Measurements from ENCODE around the gene KRTCAP2.
"Not testable (repeated sequence)": the region's sequence is repeated elsewhere in the genome, so short reads cannot be mapped to it uniquely, and the experiment has no call there.

The KRTCAP2 gene

DNA sequence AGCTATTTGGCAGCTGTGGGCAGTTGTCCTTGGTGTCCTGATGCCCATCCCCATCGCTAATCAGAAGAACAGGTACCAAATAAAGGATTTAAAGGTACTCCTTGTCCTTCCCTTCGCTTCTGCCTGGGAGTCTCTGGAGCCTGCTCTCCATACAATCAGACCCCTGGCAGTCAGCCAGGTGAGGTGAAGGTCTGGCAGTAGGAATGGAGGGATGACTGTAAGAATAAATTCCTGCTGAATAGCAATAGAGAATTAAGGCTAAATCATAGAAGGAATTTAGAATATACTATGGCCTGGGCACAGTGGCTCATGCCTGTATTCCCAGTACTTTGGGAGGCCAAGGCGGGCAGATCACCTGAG lies 25.4 kb upstream of the KRTCAP2 start:
- no peak for DNase-seq

DNA sequence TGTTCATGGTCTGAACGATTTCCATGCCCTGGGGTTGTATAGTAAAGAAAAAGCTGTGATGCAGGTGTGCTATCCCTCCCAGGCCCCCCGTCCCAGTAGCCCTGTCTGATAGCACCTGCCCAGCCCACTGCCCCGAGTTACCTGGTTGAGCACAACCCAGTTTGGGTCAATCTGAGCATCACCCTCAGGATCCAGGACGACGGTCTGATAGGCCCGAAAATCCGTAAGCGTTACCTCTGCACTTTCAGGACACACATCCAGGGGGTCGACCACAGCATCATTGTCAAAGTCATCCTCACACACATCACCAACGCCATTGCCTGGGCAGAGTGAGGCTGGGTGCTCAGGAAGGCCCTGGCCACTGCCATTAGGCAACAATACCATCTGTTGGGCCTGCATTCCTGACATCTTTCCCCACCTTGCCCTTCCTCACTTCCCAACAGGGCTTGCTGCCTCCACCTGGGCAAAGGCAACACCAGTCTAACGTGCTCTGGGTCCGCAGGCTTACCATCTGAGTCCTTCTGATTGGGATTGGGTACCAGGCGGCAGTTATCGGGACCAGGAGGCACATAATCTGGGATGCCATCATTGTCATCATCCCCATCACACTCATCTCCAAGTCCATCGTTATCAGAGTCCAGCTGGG lies 24.9 kb upstream of the KRTCAP2 start:
- no peak for DNase-seq

DNA sequence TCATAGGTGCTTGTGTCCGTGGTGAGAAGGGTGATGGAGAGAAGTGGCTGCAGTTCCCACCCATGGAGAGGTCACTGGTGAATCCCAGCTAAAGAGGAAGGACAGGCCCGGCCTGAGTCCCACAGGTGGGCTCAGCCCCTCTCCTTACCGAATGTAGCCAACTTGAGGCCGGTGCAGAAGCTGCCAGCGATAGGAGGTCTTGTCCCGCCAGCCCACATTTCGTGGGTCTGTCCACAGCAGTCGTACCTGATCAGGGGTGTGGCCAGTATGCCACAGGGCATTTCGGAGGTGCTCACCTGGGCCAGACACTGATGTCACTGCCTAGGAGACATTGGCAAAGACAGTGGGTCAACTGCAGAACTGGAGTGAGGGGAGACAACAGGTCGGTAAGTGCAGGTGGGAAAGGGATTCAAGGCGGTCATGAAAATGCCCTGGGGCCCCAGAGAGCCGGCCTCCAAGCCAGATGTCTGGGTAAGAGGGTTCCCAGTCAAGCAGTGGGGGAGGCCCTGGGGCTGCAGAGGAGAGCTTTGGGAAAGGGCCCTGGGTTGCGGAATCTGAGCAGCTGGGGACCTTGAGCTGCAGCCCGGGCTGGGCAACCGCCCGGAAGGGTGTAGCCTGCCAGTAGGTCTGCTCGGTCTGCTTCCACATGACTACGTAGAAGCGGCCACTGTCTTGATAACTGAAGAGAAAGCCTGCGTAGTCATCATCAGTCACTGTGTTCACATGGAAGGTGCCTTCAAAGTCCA lies 24.0 kb upstream of the KRTCAP2 start:
- DNase-seq, result no peak

DNA sequence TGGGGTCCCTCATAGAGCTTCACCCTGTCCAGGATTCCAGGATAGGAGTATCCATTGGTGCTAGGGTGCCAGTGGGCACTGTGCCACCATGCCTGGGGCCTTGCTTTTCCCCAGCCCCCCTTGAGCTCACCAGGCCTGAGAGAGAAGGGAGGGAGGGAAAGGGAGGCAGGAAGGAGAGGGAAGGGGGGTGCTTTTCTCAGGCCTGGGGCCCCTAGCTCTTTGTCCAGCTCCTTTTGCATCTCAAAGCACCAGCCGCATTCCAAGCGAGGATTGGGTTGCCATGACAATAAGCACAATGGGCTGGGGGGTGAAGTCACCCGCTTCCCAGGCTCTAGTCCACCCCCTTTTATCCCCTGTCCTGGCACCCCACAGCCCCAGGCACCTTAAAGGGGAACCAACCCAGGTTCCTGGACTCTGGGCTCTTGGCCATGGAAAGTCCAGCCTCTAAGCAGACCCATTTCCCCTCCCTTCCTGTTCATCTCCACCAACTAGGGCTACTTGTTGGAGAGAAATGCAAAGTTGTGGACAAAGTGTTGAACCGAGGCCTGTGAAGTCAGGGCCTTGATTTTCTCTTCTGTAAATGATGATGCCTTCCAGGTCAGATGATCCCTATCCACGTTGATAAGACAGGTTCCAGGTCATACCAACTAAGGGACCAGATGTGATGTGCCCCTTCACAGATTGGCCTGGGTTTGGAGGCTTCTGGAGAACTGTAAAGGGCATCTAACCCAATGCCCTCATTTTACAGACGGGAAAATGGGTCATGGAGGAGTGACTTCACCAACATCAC lies 23.2 kb upstream of the KRTCAP2 start:
- DNase-seq, result no peak

DNA sequence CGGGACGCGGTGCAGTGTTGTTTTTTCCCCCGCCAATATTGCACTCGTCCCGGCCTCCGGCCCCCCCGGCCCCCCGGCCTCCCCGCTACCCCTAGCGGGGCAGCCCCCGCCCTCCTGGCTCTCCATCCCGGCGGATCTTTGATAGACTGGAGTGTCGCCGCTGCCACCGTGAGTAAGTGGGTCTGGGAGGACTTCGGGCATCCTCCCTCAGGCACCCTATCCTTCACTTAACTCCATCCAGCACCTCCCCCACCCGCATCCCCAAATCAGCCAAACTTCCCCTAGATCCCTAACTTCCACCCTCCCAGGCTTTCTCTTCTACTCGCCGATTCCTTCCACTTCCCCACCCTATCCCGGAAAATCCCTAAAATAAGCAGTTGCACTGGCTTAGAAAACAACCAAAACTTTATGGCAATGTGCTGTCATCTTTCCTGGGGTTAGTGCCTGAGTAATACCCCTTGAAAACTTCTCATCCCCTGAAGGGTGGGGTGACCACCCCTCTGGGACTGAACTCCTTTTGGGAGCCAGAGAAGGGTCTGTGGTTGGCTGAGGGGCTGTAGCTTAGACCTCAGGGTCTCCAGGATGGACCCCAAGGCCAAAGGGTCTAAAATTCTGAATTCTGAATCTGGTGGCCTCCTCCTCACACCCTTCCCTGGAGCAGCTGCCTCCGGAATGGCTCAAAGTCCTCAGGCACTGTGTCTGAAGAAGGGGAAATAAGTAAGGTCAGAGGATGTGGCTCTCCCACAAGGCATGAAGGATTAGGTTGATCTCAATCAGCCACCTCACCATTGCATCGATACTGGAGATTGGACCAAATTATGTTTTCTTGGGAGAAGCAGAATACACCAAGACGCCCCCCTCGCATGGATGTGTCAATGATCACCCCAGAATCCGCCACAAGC lies 22.3 kb upstream of the KRTCAP2 start:
- DNase-seq, result no peak

DNA sequence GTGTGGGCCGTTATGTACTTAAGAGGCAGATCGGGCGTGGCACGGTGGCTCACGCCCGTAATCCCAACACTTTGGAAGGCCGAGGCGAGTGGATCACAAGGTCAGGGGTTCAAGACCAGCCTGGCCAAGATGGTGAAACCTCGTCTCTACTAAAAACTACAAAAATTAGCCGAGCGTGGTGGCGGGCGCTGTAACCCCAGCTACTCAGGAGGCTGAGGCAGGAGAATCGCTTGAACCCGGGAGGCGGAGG lies 20.8 kb upstream of the KRTCAP2 start:
- DNase-seq, result not testable (repeated sequence)

DNA sequence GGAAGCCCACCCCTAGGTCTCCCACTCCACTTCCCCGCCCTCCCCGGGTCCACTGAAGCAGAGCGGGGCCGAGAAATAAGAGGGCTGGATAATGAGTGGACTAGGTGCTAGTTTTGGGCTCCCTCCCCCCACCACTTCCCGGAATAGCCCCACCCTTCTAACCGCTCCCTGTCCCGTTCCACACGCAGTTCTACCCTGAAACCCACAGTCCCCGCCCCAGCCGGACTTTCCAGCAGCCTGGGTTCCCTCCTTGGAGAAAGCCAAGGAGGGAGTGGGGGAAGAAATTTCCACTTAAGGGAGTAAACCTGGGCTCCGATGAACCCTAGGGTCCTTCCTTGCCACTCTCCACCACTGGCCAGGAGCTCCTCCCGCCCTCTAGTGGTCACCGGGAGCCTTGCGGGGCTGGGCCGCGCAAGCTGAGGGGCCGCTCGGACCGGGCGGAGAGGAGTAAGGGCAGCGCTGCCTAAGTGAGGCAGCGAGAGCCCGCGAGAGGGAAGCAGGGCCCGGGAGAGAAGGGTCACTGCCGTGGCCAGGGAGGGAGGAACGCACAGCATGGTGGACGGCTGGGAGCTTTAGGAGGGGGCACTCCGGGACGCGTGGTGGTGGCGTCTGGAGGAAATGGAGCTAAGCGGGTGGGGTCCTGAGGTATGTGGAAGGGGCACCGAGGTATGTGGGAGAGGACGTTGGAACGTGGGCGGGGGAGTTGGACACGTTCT lies 20.3 kb upstream of the KRTCAP2 start:
- DNase-seq, result peak; percentile 88

DNA sequence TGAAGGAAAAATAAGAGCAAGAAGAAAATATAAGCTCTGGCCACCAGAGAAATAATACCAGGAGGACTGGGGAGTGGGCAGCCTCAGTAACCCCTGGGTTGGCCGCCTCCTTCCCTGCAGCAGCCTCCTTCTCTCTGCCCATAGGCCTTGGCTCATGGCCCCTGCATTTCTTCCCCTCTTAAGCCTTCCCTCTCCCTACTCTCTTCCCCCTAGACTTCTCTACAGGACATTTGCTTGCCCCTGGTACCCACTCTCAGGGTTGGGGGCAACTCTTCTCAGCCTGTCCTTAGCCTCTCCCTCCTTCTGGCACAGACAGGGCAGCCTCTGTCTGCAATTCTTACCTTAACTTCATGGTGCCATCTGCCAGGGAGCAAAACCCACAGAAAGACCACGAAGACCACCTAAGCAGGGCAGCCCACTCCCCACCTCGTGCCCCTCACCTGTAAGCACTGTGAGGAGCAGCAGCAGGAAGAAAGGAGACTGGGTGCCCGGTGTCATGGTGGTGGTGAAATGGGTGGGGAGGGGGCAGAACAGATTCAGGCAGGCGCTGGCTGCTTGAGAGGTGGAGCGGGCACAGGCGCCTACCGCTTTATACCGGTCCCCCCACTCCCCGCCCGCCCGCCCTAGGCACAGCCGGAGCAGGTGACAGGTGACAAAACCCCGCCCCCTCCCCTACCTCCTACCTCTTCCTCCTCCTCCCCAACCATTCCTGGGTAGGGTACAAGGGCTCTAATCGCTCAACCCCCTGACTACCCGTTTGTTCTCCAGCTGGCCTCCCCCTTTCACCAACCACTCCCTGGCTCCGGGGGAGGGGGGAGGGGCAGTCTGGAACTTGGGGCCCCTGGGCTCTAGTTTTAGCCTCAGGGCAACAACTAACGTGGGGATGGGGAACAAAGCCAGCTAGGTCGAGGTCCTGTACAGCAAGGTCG lies 19.5 kb upstream of the KRTCAP2 start:
- DNase-seq, result peak; percentile 15

DNA sequence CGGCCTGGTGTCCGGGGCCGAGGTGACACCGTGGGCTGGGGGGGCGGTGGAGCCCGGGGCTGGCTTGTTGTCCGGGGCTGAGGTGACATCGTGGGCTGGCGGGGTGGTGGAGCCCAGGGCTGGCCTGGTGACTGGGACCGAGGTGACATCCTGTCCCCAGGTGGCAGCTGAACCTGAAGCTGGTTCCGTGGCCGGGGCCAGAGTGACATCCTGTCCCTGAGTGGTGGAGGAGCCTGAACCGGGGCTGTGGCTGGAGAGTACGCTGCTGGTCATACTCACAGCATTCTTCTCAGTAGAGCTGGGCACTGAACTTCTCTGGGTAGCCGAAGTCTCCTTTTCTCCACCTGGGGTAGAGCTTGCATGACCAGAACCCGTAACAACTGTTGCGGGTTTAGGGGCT lies 18.8 kb upstream of the KRTCAP2 start:
- DNase-seq, result no peak

DNA sequence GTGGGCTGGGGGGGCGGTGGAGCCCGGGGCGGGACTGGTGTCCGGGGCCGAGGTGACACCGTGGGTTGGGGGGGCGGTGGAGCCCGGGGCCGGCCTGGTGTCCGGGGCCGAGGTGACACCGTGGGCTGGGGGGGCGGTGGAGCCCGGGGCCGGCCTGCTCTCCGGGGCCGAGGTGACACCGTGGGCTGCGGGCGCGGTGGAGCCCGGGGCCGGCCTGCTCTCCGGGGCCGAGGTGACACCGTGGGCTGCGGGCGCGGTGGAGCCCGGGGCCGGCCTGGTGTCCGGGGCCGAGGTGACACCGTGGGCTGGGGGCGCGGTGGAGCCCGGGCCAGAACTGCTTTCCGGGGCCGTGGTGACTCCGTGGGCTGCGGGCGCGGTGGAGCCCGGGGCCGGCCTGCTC lies 16.8 kb upstream of the KRTCAP2 start:
- DNase-seq, result not testable (repeated sequence)

DNA sequence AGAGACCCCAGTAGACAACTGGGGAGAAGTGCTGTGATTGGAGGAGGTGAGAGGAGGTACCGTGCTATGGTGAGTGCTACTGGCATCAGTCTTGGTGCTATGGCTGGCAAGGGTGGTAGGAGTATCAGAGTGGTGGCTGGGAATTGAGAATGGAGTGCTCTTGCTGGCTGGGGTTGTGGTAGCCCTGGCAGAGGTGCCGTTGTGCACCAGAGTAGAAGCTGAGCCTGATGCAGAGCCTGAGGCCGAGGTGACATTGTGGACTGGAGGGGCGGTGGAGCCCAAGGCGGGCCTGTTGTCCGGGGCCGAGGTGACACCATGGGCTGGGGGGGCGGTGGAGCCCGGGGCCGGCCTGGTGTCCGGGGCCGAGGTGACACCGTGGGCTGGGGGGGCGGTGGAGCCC lies 15.2 kb upstream of the KRTCAP2 start:
- DNase-seq, result no peak

DNA sequence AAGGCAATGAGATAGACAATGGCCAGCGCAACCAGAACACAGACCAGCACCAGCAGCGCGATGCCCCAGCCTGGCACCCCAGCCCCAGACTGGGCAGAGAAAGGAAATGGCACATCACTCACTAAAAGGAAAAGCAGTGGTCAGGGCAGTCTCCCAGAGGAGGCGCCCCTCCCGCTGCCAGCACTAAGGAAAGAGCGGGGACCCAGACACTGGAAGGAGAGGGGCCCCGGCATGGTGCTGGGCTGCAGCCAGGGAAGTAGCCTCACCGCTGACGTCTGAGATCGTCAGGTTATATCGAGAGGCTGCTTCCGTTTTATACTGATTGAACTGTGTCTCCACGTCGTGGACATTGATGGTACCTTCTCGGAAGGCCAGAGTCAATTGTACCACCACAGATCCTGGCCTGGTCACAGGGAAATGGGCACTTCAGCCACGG lies 14.4 kb upstream of the KRTCAP2 start:
- DNase-seq, result no peak

DNA sequence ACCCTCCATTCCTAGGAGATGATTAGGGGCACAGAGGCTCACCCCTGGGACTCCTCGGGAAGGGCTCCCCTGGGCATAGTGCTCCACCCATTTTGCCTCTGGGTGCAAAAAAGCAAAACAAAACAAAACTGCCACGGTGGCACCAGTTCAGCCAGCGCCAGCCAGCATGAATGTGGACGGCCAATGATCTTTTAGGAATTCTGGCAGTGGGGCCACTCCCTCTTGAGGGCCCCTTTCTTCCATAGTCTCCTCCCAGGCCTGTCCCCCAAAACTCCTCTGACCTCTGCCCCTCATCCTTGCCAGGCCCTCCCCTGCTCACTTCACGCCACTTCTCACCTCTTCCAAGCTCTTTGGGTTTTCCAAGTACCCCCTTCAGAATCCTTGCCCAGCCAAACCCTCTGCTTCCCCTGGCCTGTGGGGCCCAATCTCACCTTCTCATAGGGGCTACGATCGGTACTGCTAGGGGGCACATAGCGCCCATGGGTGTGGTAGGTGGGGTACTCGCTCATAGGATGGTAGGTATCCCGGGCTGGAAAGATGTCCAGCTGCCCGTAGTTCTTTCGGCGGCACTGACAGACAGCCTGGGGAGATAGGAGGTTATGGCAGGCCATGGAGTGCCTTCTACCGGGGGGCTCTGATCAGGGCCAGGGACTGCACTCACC lies 13.8 kb upstream of the KRTCAP2 start:
- DNase-seq, result no peak

DNA sequence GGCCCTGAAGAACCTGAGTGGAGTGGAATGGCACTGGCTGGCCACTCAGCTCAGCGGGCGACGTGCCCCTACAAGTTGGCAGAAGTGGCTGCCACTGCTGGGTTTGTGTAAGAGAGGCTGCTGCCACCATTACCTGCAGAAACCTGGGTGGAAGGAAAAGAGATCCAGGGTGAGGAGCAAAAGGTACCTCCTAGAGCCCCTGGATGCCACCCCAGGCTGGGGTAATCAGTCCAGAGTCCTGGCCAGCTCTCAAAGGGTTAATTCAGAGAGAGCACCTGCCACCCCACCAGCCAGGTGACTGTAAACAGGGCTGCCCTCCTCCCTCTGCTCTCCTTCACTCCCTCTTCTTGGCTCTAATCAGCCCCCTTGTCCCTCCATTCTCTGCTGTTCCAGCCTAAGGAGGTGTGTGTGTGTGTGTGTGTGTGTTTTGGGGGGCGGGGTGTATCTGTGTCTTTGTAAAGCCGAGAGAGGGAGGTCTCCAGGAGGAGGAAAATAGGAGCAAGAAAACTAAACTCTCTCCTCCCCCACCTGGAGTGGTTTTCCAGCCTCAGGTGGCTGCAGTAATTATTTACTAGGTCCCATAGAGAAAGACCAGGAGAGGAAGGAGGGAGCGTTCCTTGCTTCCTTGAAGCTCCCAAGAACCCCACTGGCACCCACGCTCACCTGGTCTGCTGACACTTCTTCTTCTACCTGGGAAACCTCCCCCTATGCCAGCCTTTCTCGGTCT lies 13.1 kb upstream of the KRTCAP2 start:
- DNase-seq, result no peak

DNA sequence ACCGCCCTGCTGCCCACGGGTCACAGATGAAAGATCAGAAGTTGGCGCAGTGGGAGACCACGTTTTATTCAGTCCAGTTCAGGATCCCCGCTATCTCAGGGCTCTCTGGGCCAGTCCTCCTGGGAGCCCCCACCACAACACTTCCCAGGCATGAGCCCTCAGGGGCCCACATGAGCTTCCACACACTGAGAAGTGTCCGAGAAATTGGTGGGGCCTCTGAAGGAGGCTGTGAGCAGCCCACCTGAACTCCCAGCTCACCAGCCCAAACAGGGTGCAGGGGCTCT lies 12.6 kb upstream of the KRTCAP2 start:
- no peak for DNase-seq

DNA sequence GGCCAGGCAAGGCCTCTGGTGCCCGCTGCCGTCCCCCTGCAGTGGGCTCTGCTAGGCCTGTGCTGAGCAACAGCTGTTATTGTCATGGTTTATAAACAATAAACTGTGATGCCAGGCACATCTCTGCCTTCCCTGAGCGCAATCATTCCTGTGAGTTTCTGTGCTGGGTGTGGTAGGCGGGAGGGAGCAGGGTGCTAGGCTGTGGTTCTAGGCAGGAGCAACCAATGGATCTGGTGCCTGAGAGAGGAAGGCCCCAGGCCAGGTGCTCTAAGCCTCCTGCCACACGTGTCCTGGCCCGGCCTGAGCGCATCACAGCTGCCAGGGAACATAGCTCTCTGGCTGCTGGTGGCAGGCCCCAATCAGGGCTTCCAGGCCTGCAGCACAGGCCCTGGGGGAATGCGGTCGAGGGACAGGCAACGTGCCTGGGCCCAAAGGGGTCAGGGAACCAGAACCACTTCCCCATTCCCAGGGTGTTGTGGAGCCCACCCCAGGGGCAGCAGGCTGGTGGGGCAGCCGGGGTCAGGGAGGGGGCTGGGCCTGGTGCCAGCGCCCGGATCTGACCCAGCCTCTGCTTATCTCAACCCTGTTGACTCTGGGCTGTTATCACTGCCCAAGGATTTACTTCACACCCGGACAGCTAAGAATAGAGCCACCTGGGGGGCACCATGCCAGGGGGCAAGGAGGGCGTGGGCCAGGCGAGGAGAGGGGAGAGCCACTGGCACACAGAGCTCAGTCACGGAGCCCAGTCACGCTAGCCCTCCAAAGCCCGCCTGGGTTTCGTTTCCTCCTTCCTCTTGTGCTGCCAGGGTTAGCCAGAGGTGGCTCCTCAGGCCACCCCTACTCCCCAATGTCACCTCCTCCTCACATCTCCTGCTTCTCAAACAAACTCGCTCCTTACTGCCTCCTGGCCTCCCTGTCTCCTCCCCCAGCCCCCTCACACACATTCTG lies 12.0 kb upstream of the KRTCAP2 start:
- DNase-seq, result no peak

DNA sequence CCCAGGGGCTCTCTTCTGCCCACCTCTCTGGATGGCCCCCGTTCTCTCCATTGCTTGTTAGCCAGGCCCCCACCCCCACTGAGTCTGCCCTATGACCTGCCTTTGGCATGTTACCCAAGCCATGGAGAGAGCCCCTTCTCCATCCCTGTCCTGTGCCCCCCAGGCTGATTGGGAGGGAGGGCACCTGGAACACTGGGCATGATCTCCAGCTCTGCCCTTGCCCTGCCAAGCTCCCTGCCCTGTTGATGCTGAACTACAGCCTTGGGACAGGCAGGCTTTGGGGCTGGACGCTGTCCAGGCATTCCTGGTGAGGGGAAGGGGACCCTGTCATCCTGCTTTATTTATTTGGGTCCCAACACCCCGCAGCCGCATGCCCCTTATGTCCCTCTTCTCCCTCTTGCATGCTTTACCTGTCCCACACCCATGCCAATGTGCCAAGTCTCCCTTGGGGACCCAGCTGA lies 11.3 kb upstream of the KRTCAP2 start:
- no peak for DNase-seq

DNA sequence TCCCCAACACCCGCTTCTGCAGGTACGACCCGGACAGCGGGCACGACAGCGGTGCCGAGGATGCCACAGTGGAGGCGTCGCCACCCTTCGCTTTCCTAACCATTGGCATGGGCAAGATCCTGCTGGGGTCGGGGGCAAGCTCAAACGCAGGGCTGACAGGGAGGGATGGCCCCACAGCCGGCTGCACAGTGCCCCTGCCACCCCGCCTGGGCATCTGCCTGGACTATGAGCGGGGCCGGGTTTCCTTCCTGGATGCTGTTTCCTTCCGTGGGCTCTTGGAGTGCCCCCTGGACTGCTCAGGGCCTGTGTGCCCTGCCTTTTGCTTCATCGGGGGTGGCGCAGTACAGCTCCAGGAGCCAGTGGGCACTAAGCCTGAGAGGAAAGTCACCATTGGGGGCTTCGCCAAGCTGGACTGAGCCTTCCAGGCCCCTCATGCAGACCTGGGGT lies 10.7 kb upstream of the KRTCAP2 start:
- no peak for DNase-seq

DNA sequence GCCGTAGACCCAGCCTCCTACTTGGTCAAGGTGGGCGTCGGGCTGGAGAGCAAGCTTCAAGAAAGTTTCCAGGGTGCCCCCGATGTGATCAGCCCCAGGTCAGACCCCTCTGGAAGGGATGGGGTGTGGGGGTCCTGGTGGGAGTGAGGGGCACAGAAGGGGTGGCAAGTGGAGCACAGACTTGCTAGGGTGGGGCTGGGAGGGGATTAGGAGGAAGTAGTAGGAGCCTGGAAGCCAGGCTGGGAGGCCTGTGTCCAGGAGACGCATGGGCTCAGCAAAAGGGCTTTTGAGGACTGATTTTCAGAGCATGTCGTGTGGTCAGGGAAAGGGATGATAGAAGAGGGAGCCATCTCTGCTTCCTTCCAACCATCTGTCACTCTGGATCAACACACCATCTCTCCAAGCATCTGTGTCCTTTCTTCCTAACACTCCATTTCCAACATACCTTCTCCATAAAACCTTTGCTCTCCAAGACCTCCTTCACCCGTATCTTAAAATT lies 9.0 kb upstream of the KRTCAP2 start:
- no peak for DNase-seq
